ENCODE results near the gene ATP1A4.

The ATP1A4 gene

DNA sequence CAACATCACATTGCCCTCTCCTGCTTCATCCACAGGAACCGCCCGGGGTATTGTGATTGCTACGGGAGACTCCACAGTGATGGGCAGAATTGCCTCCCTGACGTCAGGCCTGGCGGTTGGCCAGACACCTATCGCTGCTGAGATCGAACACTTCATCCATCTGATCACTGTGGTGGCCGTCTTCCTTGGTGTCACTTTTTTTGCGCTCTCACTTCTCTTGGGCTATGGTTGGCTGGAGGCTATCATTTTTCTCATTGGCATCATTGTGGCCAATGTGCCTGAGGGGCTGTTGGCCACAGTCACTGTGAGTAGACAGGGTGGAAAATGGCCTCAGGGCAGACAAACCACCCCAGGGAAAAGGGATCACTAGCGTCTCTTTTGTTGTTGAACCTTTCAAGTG lies 12.7 kb downstream of the ATP1A4 start:
- no peak for TF ChIP-seq TAF1 (IDR thresholded peaks at IDR 0.05; ENCODE audit: borderline replicate concordance, insufficient read depth, low read length)
- no peak for TF ChIP-seq REST (IDR thresholded peaks at IDR 0.05; ENCODE audit: insufficient read depth in 1 of 2, low read depth in 2 of 2, low read length in 2 of 2)
- TF ChIP-seq FOXP2 (optimal IDR thresholded peaks at IDR 0.05; ENCODE audit: borderline replicate concordance, extremely low read depth, extremely low read length, insufficient read depth), result no peak
- no peak for TF ChIP-seq POLR2AphosphoS5 (IDR thresholded peaks at IDR 0.05; ENCODE audit: low read depth, low read length)
- TF ChIP-seq SIN3A (IDR thresholded peaks at IDR 0.05; ENCODE audit: borderline replicate concordance, insufficient read depth, low read length), result no peak

DNA sequence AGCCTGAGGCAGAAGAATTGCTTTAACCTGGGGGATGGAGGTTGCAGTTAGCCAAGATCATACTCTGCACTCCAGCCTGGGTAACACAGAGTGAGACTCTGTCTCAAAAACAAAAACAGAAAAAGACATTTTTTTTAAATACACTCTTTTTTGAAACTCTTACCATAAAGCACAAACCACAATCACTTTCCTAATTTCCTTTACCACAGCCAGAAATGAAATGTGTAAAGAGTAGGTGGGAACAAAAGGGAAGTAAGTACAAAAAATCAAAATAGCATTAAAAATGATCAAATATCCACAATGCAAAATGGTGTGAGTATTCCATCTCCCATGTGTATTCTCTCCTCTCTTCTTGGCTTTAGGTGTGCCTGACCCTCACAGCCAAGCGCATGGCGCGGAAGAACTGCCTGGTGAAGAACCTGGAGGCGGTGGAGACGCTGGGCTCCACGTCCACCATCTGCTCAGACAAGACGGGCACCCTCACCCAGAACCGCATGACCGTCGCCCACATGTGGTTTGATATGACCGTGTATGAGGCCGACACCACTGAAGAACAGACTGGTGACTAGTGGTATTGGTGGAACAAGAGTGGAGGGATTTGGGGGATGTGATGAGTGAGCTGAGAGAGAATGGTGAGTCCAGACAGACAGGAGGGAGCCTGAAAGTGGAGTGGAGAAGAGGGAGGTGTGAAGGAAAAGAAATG lies 14.9 kb downstream of the ATP1A4 start:
- TF ChIP-seq TAF1 (IDR thresholded peaks at IDR 0.05; ENCODE audit: borderline replicate concordance, insufficient read depth, low read length) (no peak), POLR2AphosphoS5 (IDR thresholded peaks at IDR 0.05; ENCODE audit: low read depth, low read length) (no peak), SIN3A (IDR thresholded peaks at IDR 0.05; ENCODE audit: borderline replicate concordance, insufficient read depth, low read length) (no peak), FOXP2 (optimal IDR thresholded peaks at IDR 0.05; ENCODE audit: borderline replicate concordance, extremely low read depth, extremely low read length, insufficient read depth) (no peak), REST (IDR thresholded peaks at IDR 0.05; ENCODE audit: insufficient read depth in 1 of 2, low read depth in 2 of 2, low read length in 2 of 2) (no peak)

- TF ChIP-seq SIN3A (IDR thresholded peaks at IDR 0.05; ENCODE audit: borderline replicate concordance, insufficient read depth, low read length) (no peak), POLR2AphosphoS5 (IDR thresholded peaks at IDR 0.05; ENCODE audit: low read depth, low read length) (no peak), TAF1 (IDR thresholded peaks at IDR 0.05; ENCODE audit: borderline replicate concordance, insufficient read depth, low read length) (no peak), REST (IDR thresholded peaks at IDR 0.05; ENCODE audit: insufficient read depth in 1 of 2, low read depth in 2 of 2, low read length in 2 of 2) (no peak), FOXP2 (optimal IDR thresholded peaks at IDR 0.05; ENCODE audit: borderline replicate concordance, extremely low read depth, extremely low read length, insufficient read depth) (no peak)
Measured at GRCh38 chr1:160167056-160167455, 15.7 kb downstream of the ATP1A4 start.

GRCh38 chr1:160167580-160167979 lies 16.2 kb downstream of the ATP1A4 start:
- TF ChIP-seq SIN3A (IDR thresholded peaks at IDR 0.05; ENCODE audit: borderline replicate concordance, insufficient read depth, low read length), result no peak
- no peak for TF ChIP-seq REST (IDR thresholded peaks at IDR 0.05; ENCODE audit: insufficient read depth in 1 of 2, low read depth in 2 of 2, low read length in 2 of 2)
- no peak for TF ChIP-seq POLR2AphosphoS5 (IDR thresholded peaks at IDR 0.05; ENCODE audit: low read depth, low read length)
- no peak for TF ChIP-seq FOXP2 (optimal IDR thresholded peaks at IDR 0.05; ENCODE audit: borderline replicate concordance, extremely low read depth, extremely low read length, insufficient read depth)
- TF ChIP-seq TAF1 (IDR thresholded peaks at IDR 0.05; ENCODE audit: borderline replicate concordance, insufficient read depth, low read length), result no peak
